ENCODE results near the gene WNT4.

Gene WNT4

DNA sequence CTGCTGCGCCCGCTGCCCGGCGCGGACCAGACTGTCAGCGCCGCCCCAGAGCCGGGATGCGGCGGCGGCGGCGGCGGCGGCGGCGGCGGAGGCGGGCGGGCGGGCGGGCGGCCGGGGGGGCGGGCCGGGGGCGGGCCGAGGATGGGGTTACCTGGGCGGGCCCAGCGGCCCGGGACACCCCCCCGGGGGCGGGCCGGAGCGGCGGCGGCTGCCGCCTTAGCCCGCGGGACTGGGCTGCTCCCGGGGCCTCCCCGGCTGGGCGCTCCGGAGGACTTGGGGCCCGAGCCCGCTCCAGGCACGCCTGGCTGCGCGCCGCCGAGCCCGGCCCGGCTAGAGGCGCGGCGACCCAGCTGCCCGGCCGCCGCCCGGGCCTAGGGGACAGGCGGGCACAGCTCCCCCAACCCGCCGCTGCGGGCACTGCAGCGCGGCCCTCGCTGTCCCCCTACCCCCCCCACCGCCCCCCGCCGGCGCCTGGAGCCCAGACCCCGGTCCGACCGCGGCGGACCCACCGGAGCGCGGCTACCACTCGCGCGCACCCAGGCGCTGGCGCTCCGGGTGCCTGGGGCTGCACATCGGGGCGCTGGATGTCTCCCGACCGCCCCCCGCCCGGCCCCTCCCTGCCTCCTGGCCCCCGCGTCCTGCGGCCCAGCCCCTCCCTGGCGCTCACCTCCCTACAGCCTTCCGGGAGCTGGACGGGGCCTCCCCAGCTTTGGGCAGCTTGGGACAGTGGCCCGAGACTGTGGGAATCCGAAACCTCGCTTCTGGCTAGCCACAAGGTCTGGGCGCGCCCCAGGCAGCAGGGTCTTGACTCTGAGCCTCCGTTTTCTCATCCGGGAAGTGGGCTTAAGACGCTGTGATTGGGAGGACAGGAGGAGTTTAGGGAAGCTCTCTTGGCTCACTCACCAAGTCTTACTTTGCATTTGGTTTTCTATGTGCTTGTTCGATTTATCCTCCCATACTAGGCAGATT lies at the start of gene WNT4:
TSS of gene WNT4 (minus strand) at position 33 of the 969 bp plus-strand sequence. CDS start 175 bp downstream, outside the sequence.
- DNase-seq (ENCODE audit: low spot score): peak; percentile 40

DNA sequence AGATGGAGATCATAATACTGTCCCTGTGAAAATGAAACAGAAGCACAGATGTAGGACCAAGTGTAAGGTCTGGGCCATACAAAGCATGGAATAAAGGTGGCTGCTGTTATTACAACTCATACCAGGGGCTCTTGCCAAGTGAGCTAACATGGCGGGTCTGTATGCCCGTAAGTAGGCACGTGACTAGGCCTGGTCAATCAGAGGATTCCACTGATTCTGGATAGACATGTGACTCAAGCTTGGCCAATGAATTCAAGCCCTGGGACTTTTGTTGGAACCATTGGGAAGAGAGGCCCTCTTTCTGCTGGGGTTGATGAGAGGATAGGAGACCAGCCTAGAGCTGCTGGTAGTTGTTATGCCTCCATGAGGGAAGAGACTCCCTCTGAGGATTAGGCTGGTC lies 47.8 kb upstream of the WNT4 start:
- DNase-seq (ENCODE audit: low spot score): no peak

DNA sequence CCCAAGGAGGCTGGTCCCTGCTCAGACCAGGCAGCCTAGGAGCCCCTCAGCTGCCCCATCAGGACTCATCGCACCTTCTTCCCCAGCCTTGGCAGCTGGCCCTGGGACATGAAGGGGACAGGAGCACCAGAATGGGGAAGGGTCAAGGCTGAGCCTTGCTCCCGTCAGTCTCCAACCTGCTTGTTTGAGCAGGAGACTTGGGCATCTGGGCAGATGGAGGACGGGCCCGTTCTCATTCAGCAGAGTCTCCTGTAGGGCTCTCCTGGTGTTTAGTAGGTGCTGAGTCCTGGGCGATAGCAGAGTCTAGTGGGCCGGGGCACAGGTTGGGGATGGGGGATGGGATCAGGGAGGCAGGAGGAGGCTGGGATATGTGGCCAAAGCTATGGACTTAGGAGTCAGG lies 47.4 kb upstream of the WNT4 start:
- no peak for DNase-seq (ENCODE audit: low spot score)

DNA sequence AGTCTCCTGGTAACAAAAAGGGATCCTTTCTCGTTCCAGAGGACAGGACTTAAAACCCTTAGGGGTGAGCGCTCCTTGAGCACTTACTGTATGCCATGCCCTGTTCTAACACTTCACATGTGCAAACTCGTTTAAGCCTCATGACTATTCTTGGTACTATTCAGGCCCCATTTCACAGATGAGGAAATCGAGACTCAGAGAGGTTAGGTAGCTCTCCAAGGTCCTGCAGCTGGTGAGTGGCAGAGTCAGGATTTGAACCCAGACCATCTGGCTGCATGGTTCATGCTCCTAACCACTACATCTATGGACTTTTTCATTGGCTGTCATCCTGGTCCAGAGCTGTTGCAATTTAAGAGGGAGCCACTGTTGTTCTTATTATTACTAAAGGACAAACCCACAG lies 46.7 kb upstream of the WNT4 start:
- no peak for DNase-seq (ENCODE audit: low spot score)

DNA sequence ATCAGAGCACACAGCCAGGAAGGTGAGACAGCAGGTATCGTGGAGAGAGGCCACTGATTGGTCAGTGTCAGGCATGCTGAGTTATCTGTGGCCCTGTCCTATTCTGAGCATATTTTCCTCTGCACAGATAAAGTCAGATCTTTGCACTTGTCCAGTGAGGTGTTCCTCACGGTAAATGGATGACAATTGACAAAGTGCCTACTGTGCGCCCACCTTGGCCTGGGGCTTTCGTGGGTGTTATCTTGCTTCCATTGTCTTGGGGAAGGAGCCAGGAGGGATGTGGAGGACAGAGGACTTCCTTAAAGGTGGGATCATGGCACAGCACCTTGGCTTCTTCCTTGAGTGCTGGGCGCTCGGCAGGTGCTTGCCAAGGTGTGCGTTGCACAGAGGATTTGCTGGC lies 46.0 kb upstream of the WNT4 start:
- no peak for DNase-seq (ENCODE audit: low spot score)

DNA sequence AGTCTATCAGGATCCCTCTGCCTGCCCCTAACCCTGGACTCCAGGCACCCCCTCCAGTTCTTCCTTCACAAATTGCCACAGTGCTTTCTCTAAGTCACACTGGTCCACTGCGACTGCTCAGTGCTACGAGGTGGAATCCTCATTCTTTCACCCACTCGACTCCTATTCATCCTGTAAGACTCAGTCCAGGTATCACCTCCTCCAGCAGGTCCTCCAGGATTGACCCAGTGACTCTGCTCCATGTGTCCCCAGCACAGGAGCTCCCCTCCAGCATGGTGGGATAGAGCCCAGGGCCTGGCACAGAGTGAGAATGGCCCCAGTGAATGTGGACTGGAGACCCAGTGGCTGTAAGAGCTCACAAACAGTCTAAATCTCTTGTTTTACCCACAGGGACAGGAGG lies 45.5 kb upstream of the WNT4 start:
- DNase-seq (ENCODE audit: low spot score): no peak

DNA sequence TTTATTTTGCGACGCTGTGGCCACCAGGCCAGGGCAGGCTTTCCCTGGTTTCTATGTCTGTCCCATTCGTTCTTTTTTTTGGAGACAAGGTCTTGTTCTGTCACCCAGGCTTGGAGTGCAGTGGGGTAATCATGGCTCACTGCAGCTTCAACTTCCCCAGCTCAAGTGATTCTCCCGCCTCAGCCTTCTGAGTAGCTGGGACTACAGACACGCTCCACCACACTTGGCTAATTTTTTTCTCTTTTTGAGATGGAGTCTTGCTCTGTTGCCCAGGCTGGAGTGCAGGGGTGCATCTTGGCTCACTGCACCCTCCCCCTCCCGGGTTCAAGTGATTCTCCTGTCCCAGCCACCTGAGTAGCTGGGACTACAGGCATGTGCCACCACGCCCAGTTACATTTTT lies 43.4 kb upstream of the WNT4 start:
- DNase-seq (ENCODE audit: low spot score): no peak

DNA sequence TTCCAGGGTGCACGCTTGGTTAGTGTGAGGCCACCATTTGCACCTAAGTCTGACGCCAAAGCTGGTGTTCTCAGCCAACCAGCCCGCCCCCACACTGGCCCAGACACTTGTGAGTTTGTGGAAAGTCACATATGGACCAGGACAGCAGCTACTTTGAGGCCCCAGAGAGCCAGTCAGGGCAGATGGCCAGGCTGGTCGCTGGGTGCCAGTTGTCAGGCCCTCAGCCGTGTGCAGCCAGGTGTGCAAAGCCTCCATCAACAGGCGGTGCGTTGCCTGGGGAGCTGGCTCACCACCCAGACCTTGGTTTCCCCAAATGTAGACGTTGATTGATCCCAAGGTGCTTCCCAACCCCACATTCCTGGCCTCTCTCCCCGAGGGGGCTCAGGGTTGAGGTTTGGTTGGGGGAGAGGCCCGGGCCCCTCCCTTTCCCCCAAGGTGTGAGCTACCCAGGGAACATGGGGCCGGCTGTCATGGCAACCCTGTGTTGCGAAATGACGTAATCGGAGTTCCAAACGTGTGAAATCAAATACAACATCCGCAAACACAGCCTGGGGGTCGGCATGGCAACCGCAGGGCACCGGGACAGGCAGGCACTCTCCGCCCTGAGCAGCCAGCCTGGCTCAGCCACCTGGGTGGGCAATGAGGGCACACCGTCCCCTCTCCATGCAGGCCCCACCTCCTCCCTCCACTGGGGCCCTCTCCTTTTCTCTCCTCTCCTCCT lies 42.2 kb upstream of the WNT4 start:
- DNase-seq (ENCODE audit: low spot score): no peak

DNA sequence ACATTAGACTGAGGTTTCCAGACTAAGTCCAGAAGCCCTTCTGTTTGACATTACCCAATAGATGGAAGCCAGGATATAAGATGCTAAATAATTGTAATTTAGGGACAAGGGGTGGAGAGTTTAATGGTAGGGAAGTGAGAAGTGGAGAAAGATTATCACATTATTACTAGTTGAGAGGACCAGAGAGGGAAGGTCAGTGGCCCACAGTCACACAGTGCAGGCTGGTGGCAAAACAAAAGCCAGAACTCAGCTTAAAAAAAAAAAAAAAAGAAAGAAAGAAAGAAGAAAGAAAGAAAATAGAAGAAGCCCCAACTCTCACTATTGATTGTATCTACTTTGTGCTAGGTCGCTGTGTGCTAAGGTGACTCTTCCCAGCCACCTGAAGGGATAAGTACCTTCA lies 41.6 kb upstream of the WNT4 start:
- no peak for DNase-seq (ENCODE audit: low spot score)

DNA sequence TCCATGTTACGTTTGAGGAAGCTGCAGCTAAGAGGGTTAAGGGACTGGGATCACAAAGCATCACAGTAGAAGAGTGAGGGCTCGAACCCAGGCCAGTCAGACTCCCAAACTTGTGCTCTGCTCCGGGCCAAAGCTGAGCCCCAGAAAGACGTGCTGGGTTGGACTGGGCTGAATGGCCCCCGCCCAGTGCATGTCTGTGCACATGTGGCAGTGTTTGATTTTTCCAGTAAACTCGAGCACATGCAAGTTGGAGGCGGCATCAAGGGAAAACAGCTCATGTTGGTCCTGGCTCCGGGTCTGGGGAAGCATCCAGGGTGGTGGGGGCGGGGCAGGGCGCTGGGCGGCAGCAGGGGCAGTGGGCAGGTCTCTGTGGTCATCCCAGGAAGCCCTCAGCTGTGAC lies 39.8 kb upstream of the WNT4 start:
- DNase-seq (ENCODE audit: low spot score): no peak

DNA sequence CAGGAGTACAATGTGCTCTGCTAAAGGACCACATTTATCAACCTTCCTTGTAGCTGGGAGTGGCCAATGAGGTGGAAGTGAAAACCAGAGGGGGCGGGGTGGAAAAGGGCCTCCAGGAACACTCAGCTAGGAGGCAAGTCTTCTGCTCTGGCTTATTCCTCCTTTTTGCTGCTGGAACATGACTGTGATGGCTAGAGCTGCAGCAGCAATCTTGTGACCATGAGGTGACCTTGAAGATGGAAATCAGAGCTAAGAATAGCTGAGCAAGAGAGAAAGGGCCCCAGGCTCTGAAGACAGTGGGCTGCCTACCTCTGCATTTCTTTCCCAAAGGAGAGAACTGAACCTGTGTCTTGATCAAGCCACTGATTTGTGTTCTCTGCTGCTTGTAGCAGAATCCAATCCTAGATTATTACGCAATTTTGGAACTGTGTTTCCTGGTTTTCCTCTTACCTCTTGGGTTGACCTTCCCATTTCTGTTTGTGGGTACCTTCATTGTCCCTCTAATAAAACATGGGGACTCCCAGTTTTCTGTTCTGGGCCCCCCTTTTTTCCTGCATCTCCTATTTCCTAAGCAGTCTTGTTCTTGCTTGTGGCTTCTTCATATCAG lies 36.4 kb upstream of the WNT4 start:
- DNase-seq (ENCODE audit: low spot score): no peak

DNA sequence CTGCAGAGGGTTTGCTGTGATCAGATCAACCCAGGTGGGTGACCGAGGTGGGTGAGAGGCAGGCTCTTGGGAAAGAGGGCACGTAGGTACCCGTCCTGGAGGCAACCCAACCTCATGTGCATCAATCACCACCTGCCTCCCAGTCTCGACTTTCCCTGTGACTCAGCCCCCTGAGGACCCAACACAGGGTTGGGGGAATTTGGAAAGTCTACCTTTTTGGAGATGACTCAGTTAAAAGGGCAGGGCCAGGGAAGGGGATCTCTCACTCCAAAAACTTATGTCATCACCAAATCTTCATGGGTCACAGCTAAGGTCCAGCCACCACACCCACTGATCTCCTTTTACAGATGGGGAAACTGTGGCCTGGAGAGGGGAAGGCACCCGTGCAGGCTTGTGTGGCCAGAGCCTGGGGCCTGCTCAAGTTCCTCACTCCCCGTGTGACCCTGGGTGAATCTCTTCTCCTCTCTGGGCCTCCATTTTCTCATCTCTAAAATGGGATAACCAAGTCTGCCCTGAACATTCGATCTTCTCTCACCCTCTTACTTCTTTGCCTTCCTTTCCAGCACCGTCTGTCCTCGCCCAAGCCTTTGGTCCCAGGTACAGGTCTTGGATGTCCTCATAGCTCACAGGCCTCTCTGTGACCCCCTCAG lies 34.6 kb upstream of the WNT4 start:
- DNase-seq (ENCODE audit: low spot score): no peak

DNA sequence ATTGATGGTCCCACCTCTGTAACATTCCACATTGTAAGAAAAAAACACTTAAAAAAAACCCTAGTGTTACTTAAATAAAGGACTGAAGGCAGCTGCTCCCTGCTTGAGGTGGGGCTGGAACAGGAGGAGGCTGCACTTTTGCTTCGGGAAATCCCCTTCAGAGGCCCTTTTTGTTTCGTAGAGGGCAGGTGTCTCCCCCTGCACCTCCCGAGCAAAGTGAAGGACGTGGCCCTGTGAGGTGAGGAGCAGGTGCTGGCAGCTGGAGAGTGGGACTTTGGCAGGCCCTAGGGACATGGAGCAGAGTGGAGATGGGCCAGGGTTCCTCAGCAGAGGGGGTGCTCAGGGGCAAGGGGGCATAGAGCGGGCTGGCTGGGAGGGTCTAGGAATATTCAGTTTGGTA lies 33.4 kb upstream of the WNT4 start:
- no peak for DNase-seq (ENCODE audit: low spot score)

DNA sequence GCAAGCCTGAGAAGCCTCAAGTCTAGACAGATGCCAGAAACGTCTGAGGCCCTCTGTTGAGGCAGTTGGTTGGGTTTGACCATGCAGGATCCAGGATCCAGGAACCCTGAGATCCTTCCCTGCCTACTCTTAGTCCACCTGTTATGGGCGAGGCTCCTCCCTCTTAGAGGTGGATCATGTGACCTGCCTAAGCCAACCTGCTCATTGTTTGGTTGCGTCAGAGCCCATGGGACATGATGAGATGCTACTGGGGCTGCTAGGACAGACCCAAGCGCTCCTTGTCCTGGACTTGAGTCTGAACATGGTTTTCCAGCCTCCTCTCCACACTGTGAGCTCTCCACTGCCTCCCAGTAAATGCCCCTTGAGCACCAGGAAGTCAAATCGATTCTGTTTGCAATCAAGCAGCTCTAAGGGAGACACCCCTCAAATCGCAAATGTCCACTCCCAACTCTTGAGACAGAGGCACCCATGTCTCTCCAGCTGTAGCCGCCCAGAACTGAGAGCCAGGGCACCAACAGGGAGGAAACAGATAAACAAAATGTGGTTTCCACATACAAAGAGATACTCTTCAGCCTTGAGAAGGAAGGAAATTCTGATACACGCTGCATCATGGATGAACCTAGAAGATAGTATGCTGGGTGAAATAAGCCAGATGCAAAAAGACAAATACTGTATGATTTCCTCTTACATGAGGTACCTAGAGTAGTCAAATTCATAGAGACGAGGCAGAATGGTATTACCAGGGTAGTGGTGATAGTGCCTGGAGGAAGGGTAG lies 31.7 kb upstream of the WNT4 start:
- no peak for DNase-seq (ENCODE audit: low spot score)

DNA sequence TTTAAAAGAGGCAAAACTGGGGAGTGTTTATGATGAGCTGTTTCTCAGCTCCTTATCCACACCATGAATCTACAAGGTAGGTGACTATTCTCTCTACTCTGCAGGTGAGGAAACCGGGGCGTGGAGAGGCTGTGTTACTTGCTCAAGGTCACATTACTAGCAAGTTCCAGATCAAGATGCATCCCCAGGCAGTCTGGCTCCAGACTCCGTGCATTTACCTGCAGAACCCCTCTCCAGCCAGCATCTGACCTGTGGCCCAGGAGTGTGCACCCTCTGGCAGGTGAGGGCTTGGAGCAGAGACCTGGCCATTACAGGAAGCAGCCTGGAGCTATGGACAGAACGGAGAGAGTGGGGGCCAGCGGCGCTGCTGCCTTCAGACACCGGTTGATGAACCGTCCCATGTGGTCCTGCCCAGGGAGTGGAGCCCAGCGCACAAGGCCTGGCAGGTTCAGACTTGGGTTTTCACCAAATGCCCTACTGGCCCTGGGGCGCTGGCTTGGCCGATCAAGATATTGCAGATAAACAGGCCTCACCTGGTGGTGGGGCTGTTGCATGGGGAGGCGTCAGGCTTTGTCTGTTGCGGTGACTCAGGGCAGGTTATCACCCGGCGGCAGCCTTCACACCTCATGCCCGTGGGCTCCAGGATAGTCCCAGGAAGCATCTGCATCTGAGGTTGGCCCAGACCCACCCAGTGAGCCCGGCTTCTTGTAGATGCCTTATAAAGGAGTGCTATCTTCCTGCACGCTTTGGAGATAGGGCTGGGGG lies 29.2 kb upstream of the WNT4 start:
- no peak for DNase-seq (ENCODE audit: low spot score)

DNA sequence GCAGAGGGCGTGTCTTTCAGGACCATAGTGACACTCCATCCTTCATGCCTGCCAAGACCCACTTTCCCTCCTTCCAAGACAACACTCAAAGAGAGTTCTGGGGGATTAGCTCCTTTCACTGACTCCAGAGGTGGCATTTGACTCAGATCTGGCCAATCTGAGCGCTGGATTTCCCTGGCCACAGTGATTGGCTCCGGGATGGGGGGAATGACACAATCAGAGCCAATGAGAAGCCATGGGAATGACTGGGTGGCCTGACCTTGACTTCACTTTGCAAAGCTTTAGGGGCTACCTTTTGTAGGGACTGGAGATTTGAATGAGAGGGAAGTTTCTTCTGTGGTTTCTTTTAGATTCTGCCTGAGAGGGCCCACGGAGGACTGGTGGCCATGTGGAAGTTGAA lies 26.9 kb upstream of the WNT4 start:
- DNase-seq (ENCODE audit: low spot score): no peak

DNA sequence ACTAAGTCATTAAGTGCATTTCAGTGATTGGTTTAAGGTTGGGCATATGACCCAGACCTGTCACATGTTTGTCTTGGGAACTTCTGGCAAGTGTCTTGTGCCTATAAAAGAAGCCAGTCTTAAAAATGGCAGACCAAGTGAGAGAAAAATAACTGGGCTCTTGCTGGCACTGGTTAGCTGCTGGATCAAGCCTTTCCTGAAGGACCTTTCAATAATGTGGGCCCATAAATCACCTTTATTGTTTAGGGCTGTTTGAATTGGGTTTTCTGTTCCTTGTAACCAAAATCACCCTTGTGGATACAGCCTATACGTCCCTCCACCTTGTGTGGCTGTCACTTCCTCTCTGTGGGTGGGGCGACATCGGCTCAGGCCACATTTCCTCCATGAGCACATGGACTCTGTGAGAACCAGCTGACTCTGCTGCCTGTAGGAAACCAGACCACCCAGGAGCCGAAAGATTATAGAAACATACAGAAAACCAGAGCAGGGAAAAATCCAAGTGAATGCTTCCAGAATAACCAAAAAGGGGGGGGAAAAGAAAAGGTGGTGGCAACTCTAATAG lies 25.6 kb upstream of the WNT4 start:
- no peak for DNase-seq (ENCODE audit: low spot score)

DNA sequence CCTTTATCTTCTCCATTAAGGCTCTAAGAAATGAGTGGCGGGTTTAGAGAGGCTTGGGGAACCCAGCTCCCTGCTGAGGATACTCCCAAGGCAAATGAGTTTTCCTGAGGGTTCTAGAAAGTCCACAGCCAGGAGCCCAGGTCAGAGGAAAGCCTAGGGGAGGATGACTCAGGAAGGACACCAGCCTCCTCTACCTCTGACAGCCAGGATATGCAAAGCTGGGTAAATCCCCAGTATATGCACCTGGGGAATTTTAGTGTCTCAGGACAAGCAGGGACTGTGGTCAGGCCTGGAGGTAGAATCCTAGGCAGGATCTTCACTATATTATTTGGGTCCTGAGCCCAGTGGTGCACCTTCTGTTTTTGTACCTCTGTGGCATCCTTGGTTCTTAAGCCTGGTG lies 23.5 kb upstream of the WNT4 start:
- DNase-seq (ENCODE audit: low spot score): no peak

DNA sequence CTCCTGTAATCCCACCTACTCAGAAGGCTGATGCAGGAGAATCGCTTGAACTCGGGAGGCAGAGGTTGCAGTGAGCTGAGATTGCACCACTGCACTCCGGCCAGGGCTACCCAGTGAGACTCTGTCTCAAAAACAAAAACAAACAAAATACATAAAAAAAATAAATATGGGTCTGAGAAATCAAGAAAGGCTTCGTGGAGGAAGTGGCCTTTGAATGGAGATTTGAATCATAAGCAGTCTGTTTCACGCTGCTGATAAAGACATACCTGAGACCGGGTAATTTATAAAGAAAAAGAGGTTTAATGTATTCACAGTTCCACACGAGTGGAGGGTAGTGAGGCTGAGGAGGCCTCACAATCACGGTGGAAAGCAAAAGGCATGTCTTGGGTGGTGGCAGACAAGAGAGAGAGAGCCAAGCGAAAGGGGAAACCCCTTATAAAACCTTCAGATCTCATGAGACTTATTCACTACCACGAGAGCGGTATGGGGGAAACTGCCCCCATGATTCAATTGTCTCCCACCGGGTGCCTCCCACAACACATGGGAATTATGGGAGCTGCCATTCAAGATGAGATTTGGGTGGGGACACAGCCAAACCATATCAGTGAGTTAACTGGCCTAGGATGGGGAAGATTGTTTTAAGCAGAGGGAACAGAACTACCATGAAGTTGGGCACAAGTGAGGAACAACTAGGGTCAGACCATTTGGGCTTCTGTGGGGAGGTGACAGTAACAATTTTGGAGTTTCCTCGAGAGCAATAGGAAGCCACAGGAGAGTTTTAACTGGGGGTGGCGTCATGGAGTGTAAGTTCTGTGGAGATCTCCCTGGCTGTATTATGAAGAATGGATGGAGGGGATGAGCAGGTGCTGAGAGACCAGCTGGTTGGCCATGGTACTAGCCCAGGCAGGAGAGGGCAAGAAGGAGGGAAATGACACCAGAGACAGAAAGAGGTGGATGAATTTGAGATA lies 22.2 kb upstream of the WNT4 start:
- no peak for DNase-seq (ENCODE audit: low spot score)

All from LoVo (cell line).